HG02973 (cell line): Measurements from ENCODE around the gene ENAH.

Source experiments
- ATAC-seq: cut with Tn5 transposase; IDR thresholded peaks from one replicate; pipeline ENCODE4 v1.9.1; 2021; ENCODE audit warnings: moderate library complexity; ENCODE audit not compliant: unreplicated experiment

The ENAH gene

GRCh38 chr1:225504776-225505175, 148.1 kb downstream of the ENAH start:
- no peak for ATAC-seq

- no peak for ATAC-seq
Observed at GRCh38 chr1:225500624-225501192, 152.2 kb downstream of the ENAH start.

GRCh38 chr1:225498549-225499136, 154.3 kb downstream of the ENAH start:
- no peak for ATAC-seq

- no peak for ATAC-seq
Observed at GRCh38 chr1:225494789-225495359, 158.0 kb downstream of the ENAH start.

- no peak for ATAC-seq
Observed at GRCh38 chr1:225493591-225494246, 159.2 kb downstream of the ENAH start.

GRCh38 chr1:225488676-225489075, 164.2 kb downstream of the ENAH start:
- ATAC-seq: no peak

- no peak for ATAC-seq
Observed at GRCh38 chr1:225486856-225487255, 166.1 kb downstream of the ENAH start.

- ATAC-seq: no peak
Observed at GRCh38 chr1:225485991-225486530, 166.9 kb downstream of the ENAH start.

- no peak for ATAC-seq
Observed at GRCh38 chr1:225485226-225485625, 167.7 kb downstream of the ENAH start.

- no peak for ATAC-seq
Observed at GRCh38 chr1:225484657-225485214, 168.2 kb downstream of the ENAH start.

GRCh38 chr1:225483818-225484656, 168.9 kb downstream of the ENAH start:
- ATAC-seq: no peak

- no peak for ATAC-seq
Observed at GRCh38 chr1:225482421-225482950, 170.4 kb downstream of the ENAH start.

GRCh38 chr1:225481738-225482137, 171.2 kb downstream of the ENAH start:
- ATAC-seq: no peak

GRCh38 chr1:225480825-225481434, 172.0 kb downstream of the ENAH start:
- ATAC-seq: peak; percentile 90

- no peak for ATAC-seq
Observed at GRCh38 chr1:225479996-225480720, 172.8 kb downstream of the ENAH start.

- no peak for ATAC-seq
Observed at GRCh38 chr1:225479341-225479740, 173.6 kb downstream of the ENAH start.

- ATAC-seq: no peak
Observed at GRCh38 chr1:225477296-225477911, 175.5 kb downstream of the ENAH start.

- no peak for ATAC-seq
Observed at GRCh38 chr1:225476538-225476988, 176.4 kb downstream of the ENAH start.

- ATAC-seq: no peak
Observed at GRCh38 chr1:225476100-225476511, 176.8 kb downstream of the ENAH start.
